NCI-H2171 (cell line): ENCODE measurements around the gene TRAK1.

ENCODE experiments used
- DNase-seq: peaks from one replicate; lab custom pipeline; 2025; lab: John Stamatoyannopoulos, UW

Gene TRAK1

DNA sequence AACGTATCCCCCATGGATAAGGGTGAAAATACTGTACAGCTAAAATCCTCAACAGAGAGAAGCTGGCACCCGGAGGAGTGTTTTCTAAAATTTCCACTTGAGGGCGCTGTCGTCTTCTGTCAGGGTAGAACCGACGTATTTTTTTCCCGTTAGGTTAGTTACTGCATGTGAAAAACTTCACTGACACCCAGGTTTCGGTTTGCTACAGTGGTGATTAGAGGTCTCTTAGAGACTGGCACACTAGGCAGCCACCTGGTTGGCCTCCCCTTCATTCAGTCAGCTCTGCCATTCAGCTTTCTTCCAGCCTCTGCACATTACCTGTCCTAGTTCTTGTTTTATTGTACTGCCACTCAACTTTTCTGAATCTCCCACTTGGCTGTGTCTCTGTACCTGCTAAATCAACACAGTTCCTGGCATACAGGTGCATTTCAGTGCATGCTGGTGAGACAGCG, 156.4 kb downstream of the TRAK1 start:
- DNase-seq = peak; percentile 29

DNA sequence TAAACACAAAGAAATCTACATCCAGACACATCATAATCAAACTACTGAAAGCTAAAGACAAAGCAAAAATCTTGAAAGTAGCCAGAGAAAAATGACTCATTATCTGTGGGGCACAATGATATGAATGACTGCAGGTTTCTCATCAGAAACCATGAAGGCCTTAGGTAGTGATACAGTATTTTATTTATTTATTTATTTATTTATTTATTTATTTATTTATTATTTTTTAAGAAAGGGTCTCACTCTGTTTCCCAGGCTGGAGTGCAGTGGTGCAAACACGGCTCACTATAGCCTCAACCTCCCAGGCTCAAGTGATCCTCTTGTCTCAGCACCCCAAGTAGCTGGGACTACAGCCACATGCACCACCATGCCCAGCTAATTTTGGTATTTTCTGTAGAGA, 159.6 kb downstream of the TRAK1 start:
- DNase-seq = no peak

DNA sequence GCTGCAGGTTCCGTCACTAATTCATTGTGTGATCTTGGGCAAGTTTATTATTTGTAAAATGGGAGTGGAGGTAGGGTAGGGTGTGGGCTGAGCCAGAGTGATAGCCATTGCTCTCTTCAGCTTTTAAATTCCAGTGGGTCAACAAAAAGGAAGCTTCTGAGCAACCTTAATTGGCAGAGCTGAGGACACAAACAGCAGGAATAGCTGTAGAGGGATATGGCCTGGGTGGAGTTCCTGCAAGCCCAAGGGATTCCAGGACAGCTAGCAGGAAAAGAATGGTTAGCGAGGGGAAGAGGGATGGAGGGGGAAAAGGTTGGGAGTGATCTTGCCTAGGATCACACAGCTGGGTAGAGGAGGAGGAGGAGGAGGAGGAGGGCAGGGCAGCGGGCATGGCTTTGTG, 163.4 kb downstream of the TRAK1 start:
- DNase-seq = no peak

DNA sequence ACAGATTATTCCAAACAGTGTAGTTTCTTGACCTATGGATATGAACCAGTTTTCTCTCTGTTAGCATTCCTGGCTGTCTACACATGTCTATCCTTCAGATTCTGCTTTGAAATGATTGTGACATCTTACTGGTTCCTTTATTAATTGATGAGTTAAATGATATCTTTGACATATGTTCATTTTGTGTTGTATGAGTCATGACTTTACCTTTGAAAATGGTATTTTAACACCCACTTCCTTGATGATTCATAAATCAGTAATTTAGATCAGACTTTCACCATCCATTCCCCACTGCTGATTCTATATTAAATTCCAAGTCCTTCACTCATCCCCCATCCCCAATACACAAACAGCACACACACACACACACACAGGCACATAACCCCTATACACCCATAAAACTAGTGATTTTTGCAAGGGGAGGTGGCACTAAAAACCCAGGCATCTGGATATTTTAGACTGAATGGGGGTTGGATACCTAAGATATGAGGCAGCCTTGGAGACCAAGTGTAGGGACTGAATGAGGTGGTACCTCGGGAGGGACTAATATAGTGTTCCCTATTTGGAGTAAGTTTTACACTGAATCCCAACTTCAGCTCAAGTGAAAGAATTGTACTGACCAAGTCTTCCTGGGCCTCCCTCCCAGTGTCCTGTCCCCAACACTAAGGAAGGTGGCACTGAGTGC, 165.1 kb downstream of the TRAK1 start:
- DNase-seq = no peak

DNA sequence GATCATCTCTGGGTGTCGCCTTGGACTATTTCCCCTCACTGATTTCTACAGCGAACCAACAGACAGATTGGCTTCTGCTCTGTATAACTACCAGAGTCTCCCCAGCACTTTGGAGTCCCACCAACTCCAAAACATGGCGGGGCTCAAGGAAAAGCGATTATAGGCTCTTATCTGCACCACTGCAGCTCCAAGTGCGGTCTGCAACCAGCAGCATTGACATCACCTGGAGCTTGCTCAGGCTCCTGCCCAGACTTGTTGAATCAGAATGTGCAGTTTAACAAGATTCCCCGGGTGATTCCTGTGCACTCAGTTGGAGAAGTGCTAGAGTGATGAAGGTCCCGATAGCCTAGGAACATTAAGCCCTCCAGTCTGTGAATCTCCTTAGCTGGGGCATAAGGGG, 165.8 kb downstream of the TRAK1 start:
- DNase-seq = no peak

DNA sequence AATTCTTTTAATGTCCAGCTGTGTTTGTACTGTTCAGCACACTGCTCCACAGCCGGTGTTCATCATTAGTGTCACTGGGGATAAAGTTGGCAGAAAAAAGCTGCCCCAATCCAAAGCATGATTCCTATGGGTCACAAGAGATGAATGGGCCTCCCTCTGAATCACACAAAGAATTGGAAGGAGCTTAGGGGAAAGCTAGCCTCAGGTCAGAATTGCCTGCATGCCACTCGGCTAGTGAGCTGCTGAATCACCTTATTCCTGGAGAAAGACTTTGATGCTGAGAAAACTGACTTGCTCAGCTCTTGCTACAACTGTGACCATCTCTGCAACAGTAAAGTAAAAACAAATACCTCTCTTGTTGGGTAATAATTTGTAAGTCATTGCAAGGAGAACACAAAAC, 171.4 kb downstream of the TRAK1 start:
- no peak for DNase-seq

DNA sequence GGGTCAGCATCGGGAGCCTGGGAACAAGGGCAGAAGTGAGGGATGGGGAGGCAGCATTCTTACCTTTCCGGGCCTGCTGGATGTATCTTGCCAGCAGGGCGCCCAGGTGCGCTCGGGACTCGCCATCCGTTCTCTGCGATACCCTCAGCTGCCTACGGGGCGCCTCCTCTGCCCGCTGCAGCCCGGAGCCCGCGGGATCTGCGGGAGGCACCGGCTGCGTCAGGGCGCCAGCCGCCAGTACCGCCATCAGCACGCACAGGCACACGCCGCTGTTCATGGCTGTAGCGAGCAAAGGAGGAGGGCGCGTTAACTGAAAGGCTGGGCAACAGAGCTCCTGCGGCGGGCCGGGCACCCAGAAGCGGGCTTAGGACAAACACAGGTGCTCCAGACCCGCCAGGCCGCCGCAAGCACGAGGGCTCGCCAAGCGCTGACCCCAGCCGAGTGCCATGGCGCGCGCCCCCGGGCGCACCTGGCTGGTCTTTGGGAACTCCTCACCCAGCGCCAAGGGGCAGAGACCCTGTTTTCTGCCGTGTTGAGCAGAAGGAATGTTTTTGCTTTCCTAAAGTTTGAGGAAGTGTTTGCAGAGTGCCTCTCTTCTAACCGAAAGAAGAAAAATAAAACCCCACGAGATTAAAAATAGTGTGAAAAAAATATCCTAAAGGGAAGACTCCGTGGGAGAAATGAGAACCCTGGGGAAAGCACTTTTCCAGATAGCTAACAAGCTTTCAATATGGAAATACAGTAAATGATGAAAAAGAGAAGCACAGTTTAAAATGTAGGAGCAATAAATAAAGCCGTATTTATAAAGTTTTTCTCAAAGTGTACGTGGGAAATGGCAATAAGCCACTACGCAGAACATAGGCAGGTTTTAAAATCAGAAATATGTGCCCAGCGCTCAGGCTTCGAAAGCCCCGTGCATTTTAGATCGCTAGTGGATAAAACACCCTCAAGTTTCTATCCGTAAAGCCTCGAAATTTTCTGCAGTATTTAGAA, 172.5 kb downstream of the TRAK1 start:
- DNase-seq = no peak

DNA sequence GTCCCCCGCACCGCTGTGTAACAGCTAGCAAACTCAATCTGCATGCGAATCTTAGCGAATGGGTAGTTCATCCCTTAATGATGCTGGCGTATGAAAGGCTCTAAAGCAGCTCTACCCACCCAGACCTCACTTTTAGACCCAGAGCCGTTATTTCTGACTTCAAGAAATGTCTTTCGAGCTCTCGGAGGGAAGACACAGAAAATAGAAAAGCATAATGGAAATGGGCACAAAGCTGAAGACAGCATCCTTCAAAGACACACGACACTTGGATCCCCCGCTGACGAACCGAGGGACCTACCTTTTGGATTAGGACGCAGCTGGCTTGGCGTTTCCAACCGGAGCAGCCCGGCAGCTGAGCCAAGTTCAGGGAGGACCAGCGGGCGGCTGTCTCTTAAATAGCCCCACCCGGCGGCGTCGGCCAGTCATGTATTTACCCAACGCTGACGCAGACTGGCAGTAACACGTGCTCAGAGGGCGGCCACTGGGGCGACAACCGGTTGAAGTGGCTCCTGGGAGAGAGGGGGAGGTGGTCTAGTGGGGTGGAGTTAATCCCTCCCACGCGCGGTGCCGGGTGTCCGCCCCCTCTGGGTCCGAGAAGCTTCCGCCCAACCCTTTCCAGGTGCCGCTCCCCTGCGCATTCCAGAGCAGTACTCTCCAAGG, 173.4 kb downstream of the TRAK1 start:
- DNase-seq = no peak

DNA sequence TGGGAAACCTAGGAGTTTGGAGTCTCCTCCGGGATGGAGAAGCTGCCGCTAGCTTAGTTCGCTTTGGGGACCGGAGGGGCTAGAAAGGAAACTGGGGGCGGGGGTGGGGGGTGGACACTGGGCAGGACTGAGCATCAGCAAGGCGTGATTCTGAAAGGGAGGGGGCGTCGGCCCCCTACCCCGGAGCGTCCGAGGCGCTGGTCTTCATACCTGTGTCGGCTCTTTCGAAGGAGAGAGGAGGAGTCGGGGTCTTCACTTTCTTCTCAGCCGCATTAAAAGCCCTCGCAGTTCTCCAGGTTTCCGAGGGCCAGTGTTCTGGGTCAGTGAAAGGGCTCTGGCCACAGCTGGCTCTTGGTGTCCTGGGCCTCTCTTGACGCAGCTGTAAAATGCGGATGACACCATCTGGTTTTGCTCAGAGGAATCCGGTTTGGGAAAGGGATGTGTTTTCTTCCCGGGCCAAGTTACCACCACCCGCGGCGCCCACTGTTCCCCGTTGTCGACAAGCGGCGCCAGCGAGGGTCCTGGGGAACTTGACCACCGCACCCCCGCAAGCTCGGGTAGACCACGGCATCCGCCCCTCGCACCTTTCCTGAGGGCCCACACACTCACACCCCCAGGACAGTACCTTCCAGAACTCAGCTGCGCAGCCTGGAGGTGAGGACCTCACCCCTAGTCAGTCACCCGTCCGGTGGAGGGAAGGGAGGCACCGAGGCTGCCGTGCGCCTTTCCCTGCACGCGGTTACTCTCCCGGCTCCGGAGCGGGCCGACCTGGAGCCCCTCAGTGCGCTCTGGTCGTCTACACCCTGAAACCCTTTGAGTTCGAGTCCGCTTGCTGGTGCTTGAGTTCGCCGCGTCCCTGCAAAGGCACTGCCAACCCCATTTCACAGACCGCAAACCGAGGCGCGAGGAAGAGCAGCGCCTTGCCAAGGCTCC, 174.2 kb downstream of the TRAK1 start:
- no peak for DNase-seq

DNA sequence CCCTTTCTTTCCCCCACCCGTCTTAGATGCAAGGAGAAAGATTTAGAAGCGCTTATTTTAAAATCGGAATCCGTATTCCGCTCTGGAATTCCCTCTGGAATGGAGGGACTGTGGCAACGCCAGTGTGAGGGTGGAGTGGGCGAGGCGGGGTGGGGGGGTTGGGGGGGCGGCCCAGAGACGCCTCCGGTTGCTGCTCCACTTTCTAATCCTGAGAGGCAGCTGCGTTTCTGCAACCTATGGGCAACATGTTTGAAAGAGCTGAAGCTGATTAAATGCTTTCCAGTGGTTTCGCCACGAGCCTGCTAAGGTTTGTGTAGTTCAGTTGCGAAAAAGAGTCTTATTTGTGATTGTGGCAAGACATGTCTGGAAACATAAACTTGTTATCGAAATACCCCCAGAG, 174.9 kb downstream of the TRAK1 start, which contains the start of gene CCK:
TSS of gene CCK (minus strand) at position 101 of the 400 bp plus-strand sequence. CDS start 2,555 bp downstream, outside the sequence.
- DNase-seq = no peak

DNA sequence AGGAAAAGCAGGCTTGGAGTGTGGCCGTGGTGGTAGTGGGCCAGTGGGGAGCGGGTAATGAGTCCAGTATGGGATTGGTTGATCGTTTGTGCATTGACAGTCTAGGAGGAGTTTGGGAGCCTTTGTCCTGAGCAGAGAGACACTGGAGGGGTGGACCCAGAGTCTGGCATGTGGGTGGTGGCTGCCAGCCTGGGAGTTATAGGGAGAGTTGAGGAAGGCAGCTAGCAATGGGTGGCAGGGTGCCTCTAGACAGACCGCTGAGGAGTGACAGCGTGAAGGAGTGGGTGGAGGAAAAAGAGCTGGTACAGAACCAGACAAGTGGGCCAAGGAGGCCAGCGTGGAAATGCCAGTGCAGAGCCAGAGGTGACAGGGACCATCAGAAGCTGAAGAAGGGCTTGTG, 176.7 kb downstream of the TRAK1 start:
- DNase-seq = no peak

DNA sequence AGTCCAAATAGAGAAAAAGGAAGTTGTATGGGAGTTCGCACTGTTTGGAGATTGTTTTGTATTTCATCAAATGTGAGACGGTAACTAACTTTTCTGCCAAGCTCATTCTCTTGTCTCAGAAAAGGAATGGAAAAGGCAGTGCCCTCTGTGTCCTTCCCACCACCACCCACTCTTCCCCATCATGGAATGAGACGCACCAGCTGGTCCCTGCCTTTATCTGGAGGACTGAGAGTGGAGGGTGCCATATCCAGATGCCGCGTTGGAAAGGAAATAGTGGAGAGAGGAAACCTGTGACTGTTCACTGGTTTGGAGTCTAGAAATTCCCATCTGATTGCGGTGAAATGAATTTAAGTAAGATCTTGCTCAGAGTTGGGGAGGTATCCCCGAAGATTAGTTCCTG, 178.5 kb downstream of the TRAK1 start:
- DNase-seq = peak; percentile 8

DNA sequence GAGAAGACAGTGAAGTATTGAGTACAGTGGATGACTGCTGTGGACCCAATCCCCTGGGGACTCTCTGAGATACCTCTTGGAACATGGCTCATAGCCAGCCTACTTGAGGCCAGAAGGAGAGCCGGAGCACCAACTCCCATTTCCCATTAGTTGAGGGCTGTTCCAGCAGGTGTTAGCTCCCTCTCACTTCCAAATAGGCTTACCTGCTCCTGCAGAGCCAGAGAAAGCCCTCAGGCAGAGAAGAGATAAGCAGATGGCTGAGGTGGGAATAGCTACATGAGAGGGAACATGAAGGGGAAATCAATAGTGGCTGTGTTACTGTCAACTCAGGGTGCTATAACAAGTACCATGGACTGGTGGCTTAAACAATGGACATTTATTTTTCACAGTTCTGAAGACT, 179.4 kb downstream of the TRAK1 start:
- DNase-seq = peak; percentile 88

DNA sequence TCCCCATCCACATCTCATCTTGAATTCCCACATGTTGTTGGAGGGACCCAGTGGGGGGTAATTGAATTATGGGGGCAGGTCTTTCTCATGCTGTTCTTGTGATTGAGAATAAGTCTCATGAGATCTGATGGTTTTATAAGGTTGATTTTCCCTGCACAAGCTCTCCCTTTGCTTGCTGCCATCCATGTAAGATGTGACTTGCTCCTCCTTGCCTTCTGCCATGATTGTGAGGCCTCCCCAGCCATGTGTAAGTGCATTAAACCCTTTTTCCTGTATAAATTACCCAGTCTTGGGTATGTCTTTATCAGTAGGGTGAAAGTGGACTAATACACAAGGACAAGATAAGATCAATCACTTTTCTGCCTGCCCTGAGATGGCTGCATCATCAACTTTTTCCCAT, 180.6 kb downstream of the TRAK1 start:
- no peak for DNase-seq

DNA sequence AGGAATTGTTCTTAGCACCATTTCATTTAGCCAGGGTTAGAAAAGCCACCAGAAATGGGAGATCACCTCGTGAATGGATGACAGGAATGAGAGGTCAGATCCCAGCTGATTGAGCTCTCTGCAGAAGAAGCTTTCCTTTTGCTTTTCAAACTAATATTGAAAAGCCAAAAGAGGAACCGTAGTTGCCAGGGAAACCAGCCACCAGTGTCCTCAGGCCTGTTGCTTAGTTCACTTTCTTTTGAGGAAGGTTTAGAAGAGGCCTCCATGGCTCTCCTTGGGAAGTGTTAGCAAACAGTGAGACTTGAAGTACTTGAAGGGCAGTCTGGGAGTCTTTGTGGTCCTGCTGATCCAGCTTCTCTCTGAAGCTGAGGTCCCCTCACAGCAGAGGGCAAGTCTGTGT, 182.2 kb downstream of the TRAK1 start:
- DNase-seq = no peak

DNA sequence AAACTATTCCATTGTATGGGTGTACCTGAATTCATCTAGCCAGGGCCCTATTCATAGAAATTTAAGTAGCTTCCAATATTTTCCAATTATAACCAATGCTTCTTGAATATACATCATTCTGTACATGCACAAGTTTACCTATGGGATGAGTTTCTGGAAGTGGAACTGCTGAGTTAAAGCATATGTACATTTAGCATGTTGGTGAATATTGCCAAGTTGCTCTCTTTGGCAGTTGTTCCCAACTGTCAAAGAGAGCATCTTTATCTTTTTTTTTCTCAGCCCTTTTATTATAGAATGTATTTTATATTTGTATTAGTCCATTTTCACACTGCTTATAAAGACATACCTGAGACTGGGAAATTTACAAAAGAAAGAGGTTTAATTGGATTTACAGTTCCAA, 183.1 kb downstream of the TRAK1 start:
- no peak for DNase-seq

DNA sequence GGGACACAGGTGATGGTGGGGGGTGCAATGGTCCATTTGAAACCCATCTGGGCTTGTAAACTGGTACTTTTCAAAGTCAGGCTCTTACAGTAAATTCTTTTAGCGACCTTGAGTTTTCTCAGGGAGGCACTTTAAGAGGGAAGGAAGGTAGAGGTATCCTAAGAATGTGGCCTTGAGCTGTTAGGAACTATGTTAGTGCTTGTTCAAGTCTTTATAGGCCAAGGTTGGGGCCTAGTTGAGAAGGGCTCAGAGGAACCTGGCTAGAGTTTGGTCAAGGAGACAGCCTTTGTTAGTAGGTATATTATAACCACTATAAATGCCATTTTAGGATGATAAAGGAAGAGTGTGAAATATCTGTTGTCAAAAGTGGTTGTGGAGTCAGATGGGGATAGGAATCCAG, 184.1 kb downstream of the TRAK1 start:
- no peak for DNase-seq
